Measurements from ENCODE around the gene PRR29.
"Not testable (repeated sequence)": the region's sequence is repeated elsewhere in the genome, so short reads cannot be mapped to it uniquely, and the experiment has no call there.

PRR29 gene

DNA sequence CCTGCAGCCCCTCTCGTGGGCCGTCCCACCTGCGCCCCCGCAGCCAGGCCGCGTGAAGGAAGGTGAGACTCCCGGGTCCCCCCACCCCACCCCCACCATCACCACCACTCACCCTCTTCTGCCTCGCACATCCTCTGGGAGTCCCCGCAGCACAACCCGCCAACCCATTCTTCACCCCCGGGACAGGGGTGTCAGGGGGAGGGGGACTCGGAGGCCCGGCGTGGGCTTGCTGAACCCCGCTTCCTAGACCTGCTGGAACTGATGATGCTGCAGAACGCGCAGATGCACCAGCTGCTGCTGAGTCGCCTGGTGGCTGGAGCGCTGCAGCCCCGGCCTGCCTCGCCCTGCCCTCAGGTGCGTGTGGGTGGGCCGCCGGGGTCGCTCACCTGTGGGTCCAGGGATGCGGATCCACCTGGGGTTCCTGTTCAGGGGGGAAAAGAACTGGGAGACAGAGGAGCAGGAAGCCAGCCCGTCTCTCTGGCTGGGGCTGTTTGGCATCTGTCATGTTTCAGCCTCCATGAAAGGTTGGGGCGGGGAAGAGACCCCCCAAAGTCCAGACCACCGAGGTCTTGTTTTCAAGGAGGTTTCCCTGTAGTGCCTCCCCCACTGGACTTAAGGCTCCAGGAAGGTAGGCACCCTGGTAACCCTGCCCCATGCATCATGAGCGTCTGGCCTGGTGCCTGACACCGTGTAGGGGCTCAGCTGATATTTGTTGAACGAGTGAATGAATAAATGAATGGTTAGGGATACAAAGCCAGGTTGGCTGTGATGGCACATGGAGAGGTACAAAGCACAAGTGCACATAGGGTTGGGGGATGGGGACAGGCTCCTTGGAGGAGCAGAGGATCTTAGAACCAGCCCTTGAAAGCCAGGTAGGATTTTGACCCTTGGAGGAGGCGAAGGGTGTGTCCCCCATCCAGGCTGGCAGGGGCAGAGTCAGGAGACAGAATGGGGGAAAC, 849 bp downstream of the PRR29 start:
- DNase-seq: peak; percentile 47

DNA sequence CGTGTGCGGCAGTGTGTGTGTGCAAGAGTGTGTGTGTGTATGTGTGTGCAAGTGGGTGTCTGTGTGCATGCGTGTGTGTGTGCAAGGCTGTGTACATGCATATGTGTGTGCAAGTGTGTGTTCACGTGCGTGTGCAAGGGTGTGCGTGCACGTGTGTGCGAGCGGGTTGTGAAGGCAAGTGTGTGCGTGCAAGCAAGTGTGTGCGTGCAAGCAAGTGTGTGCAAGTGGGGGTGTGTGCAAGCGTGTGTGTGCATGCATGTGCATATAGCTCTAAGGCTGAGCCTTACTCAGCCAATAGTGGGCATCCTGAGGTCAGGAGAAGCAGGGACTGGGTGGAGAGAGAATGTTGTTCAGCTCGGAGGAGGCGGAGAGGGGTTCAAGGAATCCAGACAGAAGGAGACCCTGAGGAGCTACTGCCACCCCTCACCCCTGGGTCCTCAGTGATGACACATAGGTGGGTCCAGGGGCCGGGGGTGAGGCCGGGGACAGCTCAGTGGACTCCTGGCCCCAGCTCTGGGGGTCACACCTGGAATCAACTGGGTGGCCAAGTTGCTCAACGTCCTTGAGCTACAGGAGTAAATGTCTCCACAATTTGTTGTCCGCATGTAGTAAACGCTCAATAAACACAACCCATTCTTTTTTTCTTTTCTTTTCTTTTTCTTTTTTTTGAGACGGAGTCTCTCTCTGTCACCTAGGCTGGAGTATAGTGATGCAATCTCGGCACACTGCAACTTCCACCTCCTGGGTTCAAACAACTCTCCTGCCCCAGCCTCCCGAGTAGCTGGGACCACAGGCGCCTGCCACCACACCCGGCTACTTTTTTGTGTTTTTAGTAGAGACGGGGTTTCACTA, 1.8 kb downstream of the PRR29 start:
- DNase-seq: no peak

DNA sequence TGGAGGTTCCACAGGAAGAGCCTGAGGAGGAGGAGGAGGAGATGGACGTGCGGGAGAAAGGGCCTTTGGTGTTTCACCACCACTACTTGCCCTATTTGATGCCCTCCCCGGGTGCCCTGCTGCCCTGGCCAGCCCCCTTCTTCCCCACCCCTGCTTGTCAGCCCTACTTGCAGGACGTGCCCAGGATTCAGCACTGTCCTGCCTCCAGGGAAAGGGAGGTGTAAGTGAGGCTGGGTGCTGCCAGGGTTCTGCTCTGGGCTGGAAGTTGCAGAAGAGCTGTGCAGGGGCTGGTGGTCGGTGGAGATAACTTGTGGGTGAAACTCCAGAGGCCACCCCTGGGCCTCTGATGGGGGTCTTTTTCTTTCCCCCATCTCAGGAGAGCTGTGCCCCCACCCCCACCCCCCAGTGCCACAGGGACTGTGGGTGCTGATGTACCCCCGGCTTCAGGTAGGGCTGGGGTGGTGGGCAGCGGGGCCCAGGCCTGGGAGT, 3.0 kb downstream of the PRR29 start:
- no peak for DNase-seq

DNA sequence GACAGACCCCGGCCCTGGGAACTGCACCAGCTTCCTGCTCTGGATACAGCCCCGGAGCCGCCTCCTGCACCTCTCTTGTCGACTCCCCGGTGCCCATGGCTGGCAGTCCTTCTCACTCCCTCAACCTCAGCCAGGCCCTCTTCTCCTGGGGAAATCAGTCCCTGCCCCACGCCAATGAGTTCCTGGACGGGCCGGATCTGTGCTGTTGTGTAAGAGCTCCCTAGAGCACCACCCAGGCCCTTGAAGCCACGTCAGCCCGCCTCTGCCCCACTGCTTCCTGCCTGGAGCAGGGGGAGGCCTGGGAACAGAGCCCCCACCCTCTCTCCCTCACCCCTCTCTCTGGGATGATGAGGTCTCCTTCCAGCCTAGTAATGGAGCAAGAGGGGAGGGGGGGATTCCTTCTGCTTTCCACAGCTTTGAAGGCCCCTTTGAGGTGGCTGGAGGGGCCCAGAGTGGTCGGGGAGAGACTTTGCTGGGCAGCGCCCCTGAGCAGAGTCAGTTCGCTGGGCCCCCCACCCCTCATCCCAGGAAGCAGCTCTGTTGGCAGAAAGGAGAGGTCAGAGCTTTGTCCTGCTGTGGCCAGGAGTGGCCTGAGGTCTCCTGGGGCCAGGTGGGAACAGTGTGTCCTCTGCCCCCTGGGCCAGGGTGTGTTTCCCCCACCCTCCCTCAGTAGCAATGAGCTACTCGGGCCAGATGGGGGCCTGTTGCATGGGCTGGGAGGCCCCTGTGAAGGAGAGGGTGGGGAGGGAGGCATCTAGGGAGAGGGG, 3.8 kb downstream of the PRR29 start:
- no peak for DNase-seq

- DNase-seq: no peak
Measured at GRCh38 chr17:64002658-64003525, 4.7 kb downstream of the PRR29 start.

GRCh38 chr17:64003526-64004121, 5.5 kb downstream of the PRR29 start:
- no peak for DNase-seq

DNA sequence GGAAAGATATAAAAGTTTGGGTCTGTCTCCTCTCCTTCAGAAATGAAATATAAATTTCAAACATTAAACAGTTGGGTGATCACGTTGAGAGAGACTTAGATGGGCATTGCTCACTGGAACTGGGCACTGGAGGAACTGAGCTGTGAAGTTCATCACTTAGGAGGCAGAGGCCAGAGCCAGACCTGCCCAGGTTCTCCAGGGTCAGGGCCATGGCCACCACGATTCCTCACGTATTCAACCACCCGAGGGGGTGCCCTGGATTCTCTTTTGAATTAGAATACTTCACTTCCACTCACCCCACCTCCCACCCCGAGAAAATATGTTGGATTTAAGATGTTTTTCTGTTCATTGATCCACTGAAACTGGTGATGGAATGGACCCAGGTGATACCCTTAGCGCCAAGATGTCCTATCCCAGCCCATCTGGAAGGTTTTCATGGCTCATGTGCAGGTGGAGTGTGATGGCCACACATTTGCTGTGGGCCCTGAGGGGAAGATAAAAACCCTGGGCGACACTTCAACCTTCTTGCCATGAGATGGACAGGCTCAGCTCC, 6.1 kb downstream of the PRR29 start:
- DNase-seq: no peak

- no peak for DNase-seq
Measured at GRCh38 chr17:64004903-64005733, 7.0 kb downstream of the PRR29 start.

GRCh38 chr17:64005734-64006167, 7.6 kb downstream of the PRR29 start:
- DNase-seq: no peak

- DNase-seq: no peak
Measured at GRCh38 chr17:64006361-64007088, 8.4 kb downstream of the PRR29 start.

GRCh38 chr17:64007089-64007837, 9.1 kb downstream of the PRR29 start:
- not testable (repeated sequence) for DNase-seq

DNA sequence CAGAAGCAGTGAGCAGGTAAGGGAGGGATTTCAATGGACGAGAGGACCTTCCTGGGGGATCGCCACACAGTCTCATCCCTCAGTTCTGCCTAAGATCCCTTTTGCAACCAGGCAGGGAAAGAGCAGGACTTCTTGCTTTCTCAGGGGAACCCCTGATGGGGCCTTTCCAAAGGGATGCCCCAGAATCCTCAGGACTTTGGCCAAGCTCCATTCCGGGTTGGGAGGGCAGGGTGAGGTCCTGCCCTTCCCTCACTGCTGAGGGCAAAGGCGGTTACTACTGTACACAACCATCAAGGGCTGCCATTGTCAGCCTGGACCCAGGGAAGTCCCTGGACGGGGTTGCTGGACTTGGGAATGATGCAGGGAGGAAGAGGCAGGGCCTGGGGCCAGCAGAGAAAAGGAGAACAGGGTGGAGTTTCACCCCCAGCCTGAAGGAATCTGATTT, 9.7 kb downstream of the PRR29 start:
- no peak for DNase-seq

DNA sequence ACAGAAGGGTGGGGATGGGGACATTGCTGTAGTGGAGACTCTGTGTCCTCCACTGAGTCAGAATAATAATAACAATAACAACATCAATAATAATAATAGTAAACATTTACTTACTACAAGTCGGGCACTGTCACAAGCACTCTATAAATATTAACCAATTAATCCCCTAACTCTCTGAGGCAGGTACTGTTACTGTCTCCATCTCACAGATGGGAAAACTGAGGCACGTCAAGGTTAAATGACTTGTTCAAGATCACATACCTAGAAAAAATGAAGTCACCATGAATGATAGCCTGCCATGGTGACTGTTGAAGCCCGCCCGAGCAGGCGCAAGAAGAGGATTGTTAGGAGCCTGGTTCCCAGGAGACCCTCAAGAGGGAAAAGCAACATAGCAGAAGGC, 10.2 kb downstream of the PRR29 start:
- no peak for DNase-seq

GRCh38 chr17:64008830-64009229, 10.7 kb downstream of the PRR29 start:
- no peak for DNase-seq

- DNase-seq: no peak
Measured at GRCh38 chr17:64009571-64010402, 11.6 kb downstream of the PRR29 start.

GRCh38 chr17:64015447-64015846, 17.3 kb downstream of the PRR29 start:
- DNase-seq: no peak

DNA sequence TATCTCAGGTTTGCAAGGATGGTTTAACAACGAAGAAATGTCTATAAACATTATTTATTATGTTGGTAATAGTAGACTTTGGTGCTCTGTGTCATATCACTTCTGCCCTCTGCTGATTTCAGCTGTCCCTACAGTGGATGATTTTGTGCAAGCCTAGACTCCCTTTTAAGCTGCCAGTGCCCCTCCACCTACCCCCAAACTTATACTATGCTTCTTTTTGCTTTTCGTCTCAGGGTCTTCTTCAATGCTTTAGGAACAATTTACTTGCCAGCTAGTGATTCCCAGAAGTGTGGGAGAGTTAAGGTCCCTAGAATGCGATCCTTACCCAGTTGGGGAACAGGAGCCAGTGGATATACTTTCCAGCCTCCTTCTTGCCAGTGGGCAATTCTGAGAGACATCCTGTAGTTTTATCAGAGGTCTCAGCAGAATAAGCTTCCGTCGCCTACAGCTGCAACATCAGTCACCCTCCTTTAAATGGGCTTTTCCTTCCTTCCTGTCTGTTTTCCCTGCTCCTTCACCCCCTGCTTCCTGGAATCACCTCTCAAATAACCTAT, 18.2 kb downstream of the PRR29 start:
- peak; percentile 42 for DNase-seq
